HG03469 (cell line): Measurements from ENCODE around the gene GUSB.

Source experiments
- ATAC-seq: cut with Tn5 transposase; IDR thresholded peaks from one replicate; pipeline ENCODE4 v1.9.1; 2021; ENCODE audit warnings: mild to moderate bottlenecking, moderate library complexity, moderate number of reproducible peaks; ENCODE audit not compliant: unreplicated experiment

The GUSB gene

DNA sequence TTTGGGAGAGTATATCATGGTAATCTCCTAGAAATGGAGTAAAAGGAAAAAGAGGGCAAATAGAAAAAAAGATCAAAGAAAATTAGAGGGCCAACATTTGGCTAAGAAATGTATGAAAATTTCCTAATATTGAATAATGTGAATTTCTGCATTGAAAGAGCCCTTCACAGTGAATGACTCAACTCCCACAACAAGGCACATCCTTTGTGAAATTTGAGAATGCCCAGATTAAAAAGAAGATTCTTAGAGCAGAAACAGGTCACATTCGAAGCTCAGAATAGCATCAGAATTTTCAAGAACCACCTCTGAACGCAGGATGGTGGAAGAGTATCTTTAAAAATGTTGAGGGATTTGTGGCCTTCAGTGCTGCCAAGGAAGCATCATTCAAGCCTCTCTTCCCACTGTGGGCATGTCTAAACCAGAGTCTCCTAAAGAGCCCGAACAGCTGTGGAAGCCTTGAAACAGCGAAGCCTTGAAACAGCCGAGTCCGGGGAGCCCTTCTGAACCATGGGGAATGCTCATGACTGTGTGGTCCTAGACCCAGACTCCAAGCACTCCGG, 43.6 kb downstream of the GUSB start:
- no peak for ATAC-seq

DNA sequence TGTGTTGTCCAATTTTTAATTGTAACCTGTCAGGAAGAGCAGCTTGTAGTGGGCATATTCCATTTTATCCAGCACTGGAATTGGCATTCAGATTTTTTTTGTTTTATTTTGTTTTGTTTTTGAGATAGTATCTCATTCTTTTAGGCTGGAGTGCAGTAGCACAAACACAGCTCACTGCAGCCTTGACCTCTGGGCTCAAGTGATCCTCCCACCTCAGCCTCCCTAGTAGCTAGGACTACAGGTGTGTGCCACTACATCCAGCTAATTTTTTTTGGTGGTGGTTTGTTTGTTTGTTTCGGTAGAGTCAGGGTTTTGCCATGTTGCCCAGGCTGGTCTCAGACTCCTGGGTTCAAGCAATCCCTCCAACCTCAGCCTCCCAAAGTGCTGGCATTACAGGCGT, 44.7 kb downstream of the GUSB start:
- ATAC-seq: no peak

DNA sequence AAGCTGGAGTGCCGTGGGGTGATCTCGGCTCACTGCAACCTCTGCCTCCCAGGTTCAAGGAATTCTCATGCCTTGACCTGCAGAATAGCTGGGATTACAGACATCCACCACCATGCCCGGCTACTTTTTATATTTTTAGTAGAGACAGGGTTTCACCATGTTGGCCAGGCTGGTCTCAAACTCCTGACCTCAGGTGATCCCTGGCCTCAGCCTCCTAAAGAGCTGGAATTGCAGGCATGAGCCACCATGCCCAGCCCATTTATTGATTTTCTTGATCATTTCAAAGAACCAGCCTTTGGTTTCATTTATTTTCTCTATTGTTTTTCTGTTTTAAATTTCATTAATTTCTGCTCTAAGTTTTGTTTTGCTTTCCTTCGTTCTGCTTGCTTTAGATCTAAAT, 50.3 kb downstream of the GUSB start:
- no peak for ATAC-seq

DNA sequence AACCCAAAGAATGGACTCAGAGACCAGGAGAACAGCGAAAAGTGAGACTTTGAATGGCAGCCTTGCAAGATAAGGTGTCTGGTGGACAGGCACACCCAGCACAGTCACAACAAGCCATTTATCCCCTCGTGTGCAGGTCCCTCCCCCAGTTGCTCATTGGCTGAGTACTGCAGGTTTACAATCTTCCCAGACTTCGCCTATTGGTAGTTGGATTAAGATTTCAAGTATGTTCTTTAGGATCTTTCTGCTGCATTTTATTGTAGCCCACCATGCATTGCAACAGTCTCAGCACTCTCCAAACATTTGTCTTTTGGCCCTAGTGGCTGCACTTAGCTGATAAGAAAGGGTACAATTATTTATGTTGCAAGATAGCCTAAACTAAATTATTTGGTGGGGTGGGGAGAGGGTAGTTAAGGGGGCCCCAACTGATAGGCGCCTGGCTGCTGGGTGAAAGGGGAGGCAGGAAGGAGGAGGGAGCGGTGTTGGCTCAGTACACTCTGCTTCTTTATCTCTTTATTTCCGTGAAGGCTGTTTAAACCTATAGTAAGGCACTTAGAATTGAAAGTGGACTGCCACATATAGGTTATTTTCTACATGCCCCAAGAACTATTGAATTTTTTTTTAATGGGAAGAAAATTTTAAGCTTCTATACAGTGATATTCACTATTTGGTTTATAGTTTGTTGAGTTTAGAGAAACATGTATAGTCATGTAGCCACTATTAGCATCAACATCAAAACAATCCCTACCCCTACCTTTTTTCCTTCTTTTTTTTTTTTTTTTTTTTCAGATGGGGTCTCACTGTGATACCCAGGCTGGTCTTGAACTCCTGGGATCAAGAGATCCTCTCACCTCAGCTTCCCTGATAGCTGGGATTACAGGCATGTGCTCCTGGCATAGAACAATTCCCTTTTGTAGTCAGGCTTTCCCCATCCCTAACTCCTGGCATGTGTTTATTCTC, 54.2 kb downstream of the GUSB start:
- no peak for ATAC-seq

DNA sequence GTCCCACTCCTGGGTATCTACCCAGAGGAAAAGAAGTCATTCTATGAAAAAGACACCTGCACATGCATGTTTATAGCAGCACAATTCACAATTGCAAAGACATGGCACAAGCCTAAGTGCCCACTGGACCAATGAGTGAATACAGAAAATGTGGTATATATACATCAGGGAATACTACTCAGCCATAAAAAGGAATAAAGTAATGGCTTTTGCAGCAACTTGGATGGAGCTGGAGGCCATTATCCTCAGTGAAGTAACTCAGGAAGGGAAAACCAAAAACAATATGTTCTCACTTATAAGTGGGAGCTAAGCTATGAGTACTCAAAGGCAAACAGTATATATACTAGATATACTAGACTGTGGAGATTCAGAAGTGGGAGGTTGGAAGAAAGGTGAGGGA, 55.4 kb downstream of the GUSB start:
- ATAC-seq: no peak

DNA sequence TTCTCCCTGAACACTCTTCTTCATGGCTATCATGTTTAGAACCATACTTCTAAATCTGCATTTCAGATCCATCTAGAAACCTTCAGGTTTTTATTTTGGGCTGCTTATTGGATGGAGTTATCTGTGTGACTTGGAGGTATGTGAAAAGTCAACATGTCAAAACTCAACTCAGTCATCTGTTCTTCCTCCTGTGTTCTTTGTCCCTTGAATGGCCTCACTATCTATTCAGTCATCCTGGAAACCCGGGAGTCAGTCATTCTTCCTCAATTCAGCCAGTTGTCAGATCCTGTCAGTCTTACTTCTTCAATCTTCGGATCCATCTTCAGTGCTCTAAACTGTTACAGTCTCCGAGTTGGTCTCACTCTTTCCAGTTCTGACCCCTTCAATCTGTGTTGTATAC, 57.0 kb downstream of the GUSB start:
- ATAC-seq: no peak

DNA sequence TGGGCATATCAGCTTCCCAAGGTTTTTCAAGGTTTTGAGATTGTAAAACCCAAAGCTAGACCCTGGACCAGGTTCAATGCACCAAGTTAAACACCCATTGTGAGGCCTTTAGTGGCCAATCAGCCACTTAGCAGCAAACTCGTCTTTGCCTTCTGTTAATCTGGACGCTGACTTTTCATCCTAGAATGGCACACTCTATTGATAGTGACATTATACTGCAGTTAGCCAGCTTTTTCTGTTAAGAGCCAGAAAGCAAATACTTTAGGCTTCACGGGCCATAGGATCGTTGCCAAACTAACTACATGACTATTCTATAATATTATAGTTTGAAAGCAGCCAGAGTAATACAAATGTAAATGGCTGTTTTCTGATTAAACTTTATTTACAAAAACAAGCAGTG, 57.8 kb downstream of the GUSB start:
- no peak for ATAC-seq

DNA sequence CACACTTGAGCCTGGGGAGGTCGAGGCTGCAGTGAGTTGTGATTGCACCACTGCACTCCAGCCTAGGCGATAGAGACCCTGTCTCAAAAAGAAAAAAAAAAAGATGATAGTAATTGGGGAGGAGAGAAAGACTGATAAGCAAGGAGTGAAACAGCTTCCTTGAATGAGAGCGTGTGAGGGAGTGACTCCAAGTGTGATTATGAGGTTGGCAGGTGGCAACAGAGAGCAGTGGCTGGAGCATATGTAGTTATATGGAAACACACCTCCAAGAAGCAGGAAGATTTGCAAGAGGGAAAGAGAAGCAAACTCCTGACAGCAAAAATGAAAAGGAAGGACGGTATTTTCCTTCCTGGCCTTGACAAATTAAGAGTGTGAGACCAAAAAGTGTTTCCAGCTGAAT, 58.7 kb downstream of the GUSB start:
- ATAC-seq: no peak

DNA sequence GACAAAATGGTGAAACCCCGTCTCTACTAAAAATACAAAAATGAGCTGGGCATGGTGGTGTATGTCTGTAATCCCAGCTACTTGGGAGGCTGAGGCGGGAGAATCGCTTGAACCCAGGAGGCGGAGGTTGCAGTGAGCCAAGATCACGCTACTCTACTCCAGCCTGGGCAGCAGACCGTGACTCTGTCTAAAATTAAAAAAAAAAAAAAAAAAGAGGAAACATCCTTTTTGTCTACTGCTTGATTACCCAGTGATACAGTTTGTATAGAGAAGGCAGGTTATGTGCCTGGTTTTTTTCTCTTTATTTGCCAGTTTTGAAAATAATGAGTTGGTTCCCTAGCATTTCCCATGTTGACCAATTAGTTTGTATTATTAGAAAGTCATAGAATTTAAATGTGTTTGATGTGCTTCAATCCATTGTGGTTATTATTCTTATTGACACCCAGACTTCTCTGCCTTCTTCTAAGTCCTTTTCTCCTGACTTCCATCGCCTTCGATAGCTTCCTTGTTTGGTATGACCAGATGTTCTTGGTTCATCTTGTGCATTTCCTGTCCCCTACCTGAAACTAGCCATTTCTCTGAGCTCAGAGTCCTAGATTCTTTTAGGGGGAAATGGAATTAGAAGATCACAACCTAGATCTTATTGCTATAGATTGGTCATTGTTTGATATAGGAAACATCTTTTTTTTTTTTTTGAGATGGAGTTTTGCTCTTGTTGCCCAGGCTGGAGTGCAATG, 65.9 kb downstream of the GUSB start:
- ATAC-seq: no peak

DNA sequence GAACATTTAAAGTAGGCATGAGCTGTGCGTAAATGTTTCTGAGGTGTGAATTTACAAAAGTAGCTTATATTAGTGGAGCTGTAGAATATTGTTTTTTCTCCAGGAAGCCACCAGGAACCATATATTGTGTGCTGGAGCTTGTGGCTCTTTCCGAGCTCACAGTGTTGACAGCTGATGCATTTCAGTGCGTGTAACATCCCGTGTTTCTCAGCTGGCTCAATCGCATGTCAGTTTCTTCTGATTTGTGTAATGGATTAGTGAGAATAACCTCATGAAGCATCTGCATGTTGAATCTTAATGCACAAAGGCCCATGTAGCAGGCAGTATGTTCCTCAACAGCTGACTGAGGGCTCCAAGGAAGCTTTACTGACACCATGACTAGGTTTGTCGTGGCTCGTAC, 69.8 kb downstream of the GUSB start:
- no peak for ATAC-seq
